K562 (cell line): ENCODE data around the gene ITGBL1. TPM values are rescaled to one million over a fixed set of nuclear protein-coding genes. Genes with fewer than 3 reads are reported as not detected.

Source experiments
- ATAC-seq: fragments of 200-7000 bp; cut with Tn5 transposase; 3 replicates; pipeline ENCODE4 v1.9.1; 2020; ENCODE audit warnings: moderate library complexity
- BruUV-seq: library from RNA; stranded (reverse); fragments of 400-500 nt; replicated peaks from 2 replicates; lab custom pipeline; 2021; lab: Mats Ljungman, UMichigan
- CTCF ChIA-PET: fragments of 300-600 bp; formaldehyde crosslinking; extraction: SDS; loops from one replicate; lab custom pipeline; 2021; ENCODE audit warnings: low intra/inter-chr PET ratio; lab: Yijun Ruan, JAX
- POLR2A ChIA-PET: fragments of 300-600, 350-650 bp; sonication (Branson Sonifier 250); formaldehyde crosslinking; extraction: SDS; loops from one replicate; lab custom pipeline; 2021; ENCODE audit warnings: antibody characterized with exemption, inconsistent platforms; lab: Yijun Ruan, JAX
- DNase-seq, 4 experiments: peaks; one replicate each; pipeline versions ENCODE4 v3.0.0 to v3.0.0-alpha.2; 2011 to 2018; ENCODE audit warnings: low spot score in 3 of 4, mixed read lengths in 3 of 4; ENCODE audit errors: extremely low read depth in 1 of 4
- FAIRE-seq: peaks from 2 replicates; lab custom pipeline; 2011; peaks lifted over from hg19 to GRCh38; lab: Jason Lieb, UNC
- H2AFZ ChIP-seq: 2 replicates; pipeline ENCODE4 v1.6.0; 2011; ENCODE audit warnings: low read depth, low read length, control low read depth, inconsistent platforms
- H3K27ac ChIP-seq: fragments of 200-600 bp; 3 replicates; pipeline ENCODE4 v1.8.0; 2011; ENCODE audit warnings: low read depth, mild to moderate bottlenecking, control low read depth, inconsistent platforms, low read length, moderate library complexity, mixed read lengths; ENCODE audit errors: extremely low read depth
- H3K27me3 ChIP-seq, 2 experiments: fragments of 300-600 bp in 1 of 2; 2 replicates in 1 of 2; 3 replicates in 1 of 2; pipeline versions ENCODE4 v1.6.0 to v1.8.0; 2011; ENCODE audit warnings: inconsistent platforms in 2 of 2, low read length in 2 of 2, mild to moderate bottlenecking in 1 of 2, mixed read lengths in 1 of 2, moderate library complexity in 1 of 2; ENCODE audit not compliant: control insufficient read depth in 2 of 2, insufficient read depth in 2 of 2
- H3K36me3 ChIP-seq: fragments of 300-600 bp; 3 replicates; pipeline ENCODE4 v1.8.0; 2011; ENCODE audit warnings: mild to moderate bottlenecking, low read length, inconsistent platforms; ENCODE audit not compliant: control insufficient read depth, insufficient read depth
- H3K4me1 ChIP-seq, 2 experiments: fragments of 200-600 bp in 1 of 2; replicated peaks in 1 of 2; 2 replicates in 1 of 2; 3 replicates in 1 of 2; pipeline versions ENCODE4 v1.5.1 to v1.8.0; 2011; ENCODE audit warnings: inconsistent platforms in 2 of 2, low read length in 2 of 2, mild to moderate bottlenecking in 1 of 2, mixed read lengths in 1 of 2, moderate library complexity in 1 of 2; ENCODE audit not compliant: control insufficient read depth in 2 of 2, insufficient read depth in 2 of 2
- H3K4me2 ChIP-seq: 2 replicates; pipeline ENCODE4 v1.6.1; 2011; ENCODE audit warnings: low read length, control low read depth, inconsistent platforms, mixed read lengths; ENCODE audit not compliant: insufficient read depth
- H3K4me3 ChIP-seq: fragments of 200-600 bp; sonication (generic), shearing (Covaris generic); 2 replicates; pipeline ENCODE4 v1.5.1; 2016; ENCODE audit warnings: control low read depth, inconsistent platforms
- H3K79me2 ChIP-seq: fragments of 200-600 bp; 3 replicates; pipeline ENCODE4 v1.8.0; 2011; ENCODE audit warnings: low read length, inconsistent platforms; ENCODE audit not compliant: control insufficient read depth, insufficient read depth
- H3K9ac ChIP-seq, 2 experiments: 2 replicates each; pipeline versions ENCODE4 v1.6.0 to v1.6.1; 2011; ENCODE audit warnings: low read depth in 2 of 2, low read length in 2 of 2, control low read depth in 1 of 2, inconsistent platforms in 1 of 2, mild to moderate bottlenecking in 1 of 2, mixed read lengths in 1 of 2; ENCODE audit not compliant: insufficient read depth in 1 of 2
- H3K9me1 ChIP-seq: one replicate; pipeline ENCODE4 v1.6.0; 2011; ENCODE audit warnings: inconsistent platforms, mild to moderate bottlenecking, low read length, moderate library complexity; ENCODE audit not compliant: control insufficient read depth, insufficient read depth
- H3K9me3 ChIP-seq: replicated peaks from 2 replicates; pipeline ENCODE4 v1.5.1; 2011; ENCODE audit warnings: low read depth, low read length, inconsistent platforms; ENCODE audit not compliant: control insufficient read depth, insufficient read depth
- H4K20me1 ChIP-seq: replicated peaks from 2 replicates; pipeline ENCODE4 v1.6.1; 2011; ENCODE audit warnings: low read length, inconsistent platforms, mixed read lengths; ENCODE audit not compliant: control insufficient read depth, insufficient read depth
- ATF7 ChIP-seq: fragments of 450-650 bp; IDR thresholded peaks from 2 replicates; pipeline ENCODE4 v1.7.1; 2014; ENCODE audit warnings: mild to moderate bottlenecking, moderate library complexity
- CBFA2T3 ChIP-seq: fragments of 450-650 bp; IDR thresholded peaks from 2 replicates; pipeline ENCODE4 v1.6.1; 2017
- CXXC5 ChIP-seq: fragments of 250-450 bp; sonication (Bioruptor Pico); IDR thresholded peaks from 2 replicates; pipeline ENCODE4 v1.8.0; 2022; ENCODE audit warnings: inconsistent platforms, mild to moderate bottlenecking, moderate library complexity
- E2F3 ChIP-seq: fragments of 250-450 bp; sonication (Bioruptor Pico); IDR thresholded peaks from 2 replicates; pipeline ENCODE4 v1.4.0; 2020; ENCODE audit warnings: mild to moderate bottlenecking
- MED1 ChIP-seq: sonication (generic); formaldehyde crosslinking; IDR thresholded peaks from 2 replicates; pipeline ENCODE4 v1.8.1; 2023; ENCODE audit warnings: missing genetic modification reagents, borderline replicate concordance
- NFIX ChIP-seq: fragments of 250-450 bp; sonication (Bioruptor Pico); IDR thresholded peaks from 2 replicates; pipeline ENCODE4 v1.4.0; 2020; ENCODE audit warnings: low read depth, mild to moderate bottlenecking, moderate library complexity
- RBM15 ChIP-seq: fragments of 200-400 bp; formaldehyde crosslinking; IDR thresholded peaks from 2 replicates; pipeline ENCODE4 v1.6.1; 2018; ENCODE audit warnings: mild to moderate bottlenecking, low read length, moderate library complexity; ENCODE audit not compliant: insufficient read depth
- SAFB ChIP-seq: fragments of 200-400 bp; formaldehyde crosslinking; IDR thresholded peaks from 2 replicates; pipeline ENCODE4 v1.6.1; 2017; ENCODE audit warnings: low read depth, low read length, borderline replicate concordance
- SNIP1 ChIP-seq: fragments of 450-650 bp; IDR thresholded peaks from 2 replicates; pipeline ENCODE4 v1.7.1; 2017; ENCODE audit warnings: low read depth, mild to moderate bottlenecking
- TBP ChIP-seq: optimal IDR thresholded peaks from 2 replicates; pipeline ENCODE3; 2011; ENCODE audit warnings: low read depth, low read length, improper control_type of control experiment
- ZNF12 ChIP-seq: sonication (generic); formaldehyde crosslinking; IDR thresholded peaks from 2 replicates; pipeline ENCODE4 v1.4.0; 2020; ENCODE audit warnings: mild to moderate bottlenecking, missing genetic modification reagents
- WGBS: fragments of 100-300 bp; shearing (Covaris generic); methylation state at CpG from one replicate; pipeline ENCODE4 v1.1.6; 2016; ENCODE audit warnings: low coverage, mixed read lengths; ENCODE audit not compliant: insufficient coverage; ENCODE audit errors: missing lambda C conversion rate; 5-methylcytosine and 5-hydroxymethylcytosine counted together
- in situ Hi-C: fragments of 300-500 bp; cut with MboI; formaldehyde crosslinking; loops from 4 replicates; pipeline ENCODE4 v1.15.0; 2018; ENCODE audit warnings: inconsistent platforms, mixed read lengths
- intact Hi-C: fragments of 100-400 bp; cut with micrococcal nuclease; formaldehyde crosslinking; loops from 2 replicates; pipeline ENCODE4 v1.14.2; 2022
- polyA plus RNA-seq, 8 experiments: library from polyadenylated mRNA; depleted of rRNA in 4 of 8; stranded (reverse) in 5 of 8; unstranded in 3 of 8; fragments of >200 nt; fragmentation: Nextera tagmentation in 2 of 8; fragmentation: Illumina TruSeq in 1 of 8; extraction: Ambion mirVana in 2 of 8; extraction: Trizol in 1 of 8; gene quantifications; 2 replicates each; pipeline versions ENCODE4 v1.2.1 to v1.2.3, GENCODE V29; 2011 to 2014; ENCODE audit warnings: inconsistent platforms in 1 of 8, missing spikeins in 1 of 8
- total RNA-seq, 7 experiments: library from RNA; depleted of rRNA in 6 of 7; stranded (reverse); fragments of >200 nt in 6 of 7; fragmentation: Illumina TruSeq in 2 of 7; extraction: Trizol in 2 of 7; gene quantifications; 2 replicates each; pipeline versions ENCODE4 v1.2.1 to v1.2.3, GENCODE V29; 2011 to 2021; ENCODE audit warnings: low replicate concordance in 1 of 7
- TF ChIP-seq, protein P1 (sequence below): fragments of 250-450 bp; sonication (Bioruptor Pico); IDR thresholded peaks from 2 replicates; pipeline ENCODE4 v1.5.0; 2021
- TF ChIP-seq, protein P2 (sequence below): fragments of 450-650 bp; IDR thresholded peaks from 2 replicates; pipeline ENCODE4 v1.6.1; 2016; ENCODE audit warnings: antibody characterized with exemption
- TF ChIP-seq, protein P3 (sequence below): sonication (generic); formaldehyde crosslinking; IDR thresholded peaks from 2 replicates; pipeline ENCODE4 v1.8.0; 2022; ENCODE audit warnings: mild to moderate bottlenecking, missing genetic modification reagents
- TF ChIP-seq, protein P4 (sequence below): fragments of 250-450 bp; sonication (Bioruptor Pico); IDR thresholded peaks from 2 replicates; pipeline ENCODE4 v1.5.0; 2021; ENCODE audit warnings: mild to moderate bottlenecking, borderline replicate concordance

Gene ITGBL1
- total and polyA plus RNA-seq, 9 of the 15 experiments (the other 6 are each of a cell fraction or from before 2014, with no cell fraction given): 0.04 to 0.73 (median 0.32) TPM; not detected in 1

DNA sequence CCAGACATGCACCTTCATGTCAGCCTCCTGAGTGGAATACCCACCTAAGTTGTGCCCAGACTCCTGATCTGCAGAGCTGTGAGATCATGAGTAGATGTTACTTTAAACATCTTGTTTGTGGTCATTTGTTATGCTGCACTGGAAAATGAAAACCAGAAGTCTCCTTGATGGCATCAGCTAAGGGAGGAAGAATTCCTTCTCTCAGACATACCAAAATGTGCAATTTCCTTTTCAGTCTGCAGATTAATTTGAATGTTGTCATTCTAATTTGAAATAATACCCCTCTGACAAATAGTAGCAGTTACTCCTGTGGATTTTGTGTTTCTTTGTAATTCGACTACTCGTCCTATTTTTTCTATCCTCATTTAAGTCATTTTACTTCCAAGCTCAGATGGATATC is 59.3 kb downstream of the ITGBL1 start:
- H3K9me3 ChIP-seq: no peaks in the 10 kb centered on the region
- CTCF ChIA-PET: no interaction called here
- H2AFZ ChIP-seq: no peak overlapping the region
- no peaks in the 10 kb centered on the region for H3K36me3 ChIP-seq
- ATAC-seq (no peak), FAIRE-seq (no peak), DNase-seq (no peak)
- H3K4me3 ChIP-seq: no peak overlapping the region
- no peak overlapping the region for H3K27ac ChIP-seq
- intact Hi-C loops: no loop called here
- no TSS peak for BruUV-seq
- no peaks in the 10 kb centered on the region for H3K4me1 ChIP-seq
- no peaks in the 10 kb centered on the region for H4K20me1 ChIP-seq
- no peak overlapping the region for H3K4me2 ChIP-seq
- H3K9ac ChIP-seq: no peak overlapping the region
- POLR2A ChIA-PET: no interaction called here
- WGBS: 0% methylated on average over 2 of the region's 2 CpGs
- no peaks in the 10 kb centered on the region for H3K27me3 ChIP-seq
- in situ Hi-C loops: no loop called here
- H3K79me2 ChIP-seq: no peaks in the 10 kb centered on the region
- no peaks in the 10 kb centered on the region for H3K9me1 ChIP-seq
- TF ChIP-seq CXXC5 (CRISPR knock-in tag): no peak
- no peak for TF ChIP-seq NFIX (CRISPR knock-in tag)
- no peak for TF ChIP-seq MED1 (CRISPR knock-in tag)
- TF ChIP-seq, protein P1, sequence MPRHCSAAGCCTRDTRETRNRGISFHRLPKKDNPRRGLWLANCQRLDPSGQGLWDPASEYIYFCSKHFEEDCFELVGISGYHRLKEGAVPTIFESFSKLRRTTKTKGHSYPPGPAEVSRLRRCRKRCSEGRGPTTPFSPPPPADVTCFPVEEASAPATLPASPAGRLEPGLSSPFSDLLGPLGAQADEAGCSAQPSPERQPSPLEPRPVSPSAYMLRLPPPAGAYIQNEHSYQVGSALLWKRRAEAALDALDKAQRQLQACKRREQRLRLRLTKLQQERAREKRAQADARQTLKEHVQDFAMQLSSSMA (CRISPR knock-in tag): no peak
- TF ChIP-seq E2F3 (CRISPR knock-in tag): no peak
- no peak for TF ChIP-seq ATF7
- TF ChIP-seq SNIP1: no peak
- no peak for TF ChIP-seq CBFA2T3
- no peak for TF ChIP-seq SAFB
- TF ChIP-seq, protein P2, sequence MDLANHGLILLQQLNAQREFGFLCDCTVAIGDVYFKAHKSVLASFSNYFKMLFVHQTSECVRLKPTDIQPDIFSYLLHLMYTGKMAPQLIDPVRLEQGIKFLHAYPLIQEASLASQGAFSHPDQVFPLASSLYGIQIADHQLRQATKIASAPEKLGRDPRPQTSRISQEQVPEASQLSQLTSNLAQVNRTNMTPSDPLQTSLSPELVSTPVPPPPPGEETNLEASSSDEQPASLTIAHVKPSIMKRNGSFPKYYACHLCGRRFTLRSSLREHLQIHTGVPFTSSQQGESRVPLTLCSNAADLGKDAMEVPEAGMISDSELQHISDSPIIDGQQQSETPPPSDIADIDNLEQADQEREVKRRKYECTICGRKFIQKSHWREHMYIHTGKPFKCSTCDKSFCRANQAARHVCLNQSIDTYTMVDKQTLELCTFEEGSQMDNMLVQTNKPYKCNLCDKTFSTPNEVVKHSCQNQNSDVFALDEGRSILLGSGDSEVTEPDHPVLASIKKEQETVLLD: no peak
- TF ChIP-seq, protein P3, sequence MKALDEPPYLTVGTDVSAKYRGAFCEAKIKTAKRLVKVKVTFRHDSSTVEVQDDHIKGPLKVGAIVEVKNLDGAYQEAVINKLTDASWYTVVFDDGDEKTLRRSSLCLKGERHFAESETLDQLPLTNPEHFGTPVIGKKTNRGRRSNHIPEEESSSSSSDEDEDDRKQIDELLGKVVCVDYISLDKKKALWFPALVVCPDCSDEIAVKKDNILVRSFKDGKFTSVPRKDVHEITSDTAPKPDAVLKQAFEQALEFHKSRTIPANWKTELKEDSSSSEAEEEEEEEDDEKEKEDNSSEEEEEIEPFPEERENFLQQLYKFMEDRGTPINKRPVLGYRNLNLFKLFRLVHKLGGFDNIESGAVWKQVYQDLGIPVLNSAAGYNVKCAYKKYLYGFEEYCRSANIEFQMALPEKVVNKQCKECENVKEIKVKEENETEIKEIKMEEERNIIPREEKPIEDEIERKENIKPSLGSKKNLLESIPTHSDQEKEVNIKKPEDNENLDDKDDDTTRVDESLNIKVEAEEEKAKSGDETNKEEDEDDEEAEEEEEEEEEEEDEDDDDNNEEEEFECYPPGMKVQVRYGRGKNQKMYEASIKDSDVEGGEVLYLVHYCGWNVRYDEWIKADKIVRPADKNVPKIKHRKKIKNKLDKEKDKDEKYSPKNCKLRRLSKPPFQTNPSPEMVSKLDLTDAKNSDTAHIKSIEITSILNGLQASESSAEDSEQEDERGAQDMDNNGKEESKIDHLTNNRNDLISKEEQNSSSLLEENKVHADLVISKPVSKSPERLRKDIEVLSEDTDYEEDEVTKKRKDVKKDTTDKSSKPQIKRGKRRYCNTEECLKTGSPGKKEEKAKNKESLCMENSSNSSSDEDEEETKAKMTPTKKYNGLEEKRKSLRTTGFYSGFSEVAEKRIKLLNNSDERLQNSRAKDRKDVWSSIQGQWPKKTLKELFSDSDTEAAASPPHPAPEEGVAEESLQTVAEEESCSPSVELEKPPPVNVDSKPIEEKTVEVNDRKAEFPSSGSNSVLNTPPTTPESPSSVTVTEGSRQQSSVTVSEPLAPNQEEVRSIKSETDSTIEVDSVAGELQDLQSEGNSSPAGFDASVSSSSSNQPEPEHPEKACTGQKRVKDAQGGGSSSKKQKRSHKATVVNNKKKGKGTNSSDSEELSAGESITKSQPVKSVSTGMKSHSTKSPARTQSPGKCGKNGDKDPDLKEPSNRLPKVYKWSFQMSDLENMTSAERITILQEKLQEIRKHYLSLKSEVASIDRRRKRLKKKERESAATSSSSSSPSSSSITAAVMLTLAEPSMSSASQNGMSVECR (CRISPR knock-in tag): no peak
- TF ChIP-seq, protein P4, sequence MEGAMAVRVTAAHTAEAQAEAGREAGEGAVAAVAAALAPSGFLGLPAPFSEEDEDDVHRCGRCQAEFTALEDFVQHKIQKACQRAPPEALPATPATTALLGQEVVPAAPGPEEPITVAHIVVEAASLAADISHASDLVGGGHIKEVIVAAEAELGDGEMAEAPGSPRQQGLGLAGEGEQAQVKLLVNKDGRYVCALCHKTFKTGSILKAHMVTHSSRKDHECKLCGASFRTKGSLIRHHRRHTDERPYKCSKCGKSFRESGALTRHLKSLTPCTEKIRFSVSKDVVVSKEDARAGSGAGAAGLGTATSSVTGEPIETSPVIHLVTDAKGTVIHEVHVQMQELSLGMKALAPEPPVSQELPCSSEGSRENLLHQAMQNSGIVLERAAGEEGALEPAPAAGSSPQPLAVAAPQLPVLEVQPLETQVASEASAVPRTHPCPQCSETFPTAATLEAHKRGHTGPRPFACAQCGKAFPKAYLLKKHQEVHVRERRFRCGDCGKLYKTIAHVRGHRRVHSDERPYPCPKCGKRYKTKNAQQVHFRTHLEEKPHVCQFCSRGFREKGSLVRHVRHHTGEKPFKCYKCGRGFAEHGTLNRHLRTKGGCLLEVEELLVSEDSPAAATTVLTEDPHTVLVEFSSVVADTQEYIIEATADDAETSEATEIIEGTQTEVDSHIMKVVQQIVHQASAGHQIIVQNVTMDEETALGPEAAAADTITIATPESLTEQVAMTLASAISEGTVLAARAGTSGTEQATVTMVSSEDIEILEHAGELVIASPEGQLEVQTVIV (CRISPR knock-in tag): no peak
- TF ChIP-seq RBM15: no peak
- no peak for TF ChIP-seq TBP
- no peak for TF ChIP-seq ZNF12 (CRISPR knock-in tag)
